Testis (tissue), 2 donors: ENCODE data around the gene ANKRD53.

ENCODE experiments used
- POLR2A ChIP-seq: fragments of 450-650 bp; IDR thresholded peaks from one replicate; pipeline ENCODE4 v1.6.1; 2017; ENCODE audit warnings: antibody characterized with exemption, mild to moderate bottlenecking, moderate library complexity
- TF ChIP-seq, protein P1 (sequence below), 3 experiments: fragments of 450-650 bp in 2 of 3; fragments of 200-600 bp in 1 of 3; sonication (generic) in 1 of 3; IDR thresholded peaks; one replicate each; pipeline ENCODE4 v1.5.1; 2016 to 2019; ENCODE audit warnings: antibody characterized with exemption in 3 of 3, mild to moderate bottlenecking in 2 of 3, moderate library complexity in 1 of 3

DNA sequence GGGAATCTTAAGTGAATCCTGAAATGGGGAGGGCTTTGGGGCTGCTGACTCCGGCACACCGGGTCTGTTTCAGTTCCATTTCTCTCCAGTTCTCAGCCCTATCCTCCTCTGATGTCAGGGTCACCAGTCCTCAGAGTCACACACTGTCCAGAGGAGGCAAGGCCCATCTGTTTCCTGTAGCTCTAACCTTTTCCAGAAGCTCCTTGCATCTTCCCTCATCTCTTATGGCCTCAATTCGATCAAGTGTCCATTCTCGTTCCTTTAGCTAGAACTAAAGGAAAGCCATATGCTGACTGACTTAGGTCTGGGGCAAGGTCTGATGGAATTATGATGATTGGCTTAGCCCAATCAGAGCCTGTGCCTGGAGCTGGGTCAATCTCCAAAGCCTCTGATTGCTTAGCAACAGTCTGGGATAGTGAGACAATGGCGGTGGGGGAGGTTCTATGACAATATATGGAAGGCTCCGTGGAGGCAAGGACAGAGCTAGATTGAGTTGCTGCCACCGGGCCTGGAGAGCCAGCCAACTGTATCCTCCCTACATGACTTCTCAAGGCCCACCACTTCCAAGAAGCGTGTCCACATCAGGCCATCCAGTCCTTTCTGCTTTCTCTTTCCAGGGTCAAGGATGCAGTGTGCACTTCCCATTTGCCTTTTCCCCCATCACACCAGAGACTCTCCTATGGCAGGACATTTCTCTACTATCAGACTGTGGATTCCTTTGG lies 5.2 kb downstream of the ANKRD53 start:
- TF ChIP-seq, protein P1, sequence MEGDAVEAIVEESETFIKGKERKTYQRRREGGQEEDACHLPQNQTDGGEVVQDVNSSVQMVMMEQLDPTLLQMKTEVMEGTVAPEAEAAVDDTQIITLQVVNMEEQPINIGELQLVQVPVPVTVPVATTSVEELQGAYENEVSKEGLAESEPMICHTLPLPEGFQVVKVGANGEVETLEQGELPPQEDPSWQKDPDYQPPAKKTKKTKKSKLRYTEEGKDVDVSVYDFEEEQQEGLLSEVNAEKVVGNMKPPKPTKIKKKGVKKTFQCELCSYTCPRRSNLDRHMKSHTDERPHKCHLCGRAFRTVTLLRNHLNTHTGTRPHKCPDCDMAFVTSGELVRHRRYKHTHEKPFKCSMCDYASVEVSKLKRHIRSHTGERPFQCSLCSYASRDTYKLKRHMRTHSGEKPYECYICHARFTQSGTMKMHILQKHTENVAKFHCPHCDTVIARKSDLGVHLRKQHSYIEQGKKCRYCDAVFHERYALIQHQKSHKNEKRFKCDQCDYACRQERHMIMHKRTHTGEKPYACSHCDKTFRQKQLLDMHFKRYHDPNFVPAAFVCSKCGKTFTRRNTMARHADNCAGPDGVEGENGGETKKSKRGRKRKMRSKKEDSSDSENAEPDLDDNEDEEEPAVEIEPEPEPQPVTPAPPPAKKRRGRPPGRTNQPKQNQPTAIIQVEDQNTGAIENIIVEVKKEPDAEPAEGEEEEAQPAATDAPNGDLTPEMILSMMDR (IDR thresholded peaks at IDR 0.05) = no peak
- TF ChIP-seq POLR2A = no peak
